Natural killer cell (primary cell): ENCODE results near the gene EGR2. TPM values are rescaled to one million over a fixed set of nuclear protein-coding genes. Genes with fewer than 3 reads are reported as not detected.
A peak's percentile ranks its signal among the peaks of the same experiment; 100 is the strongest.
"Not testable (repeated sequence)": the region's sequence is repeated elsewhere in the genome, so short reads cannot be mapped to it uniquely, and the experiment has no call there.

Source experiments
- ATAC-seq, 3 donors: fragments of 150-1000 bp in 2 of 3; fragments of 200-7000 bp in 1 of 3; cut with Tn5 transposase; 1 replicate in 1 of 3; 2 replicates in 2 of 3; pipeline ENCODE4 v1.10.0; 2021; ENCODE audit warnings: mild to moderate bottlenecking in 2 of 3, moderate library complexity in 2 of 3
- DNase-seq, 2 donors: peaks; one replicate each; pipeline versions ENCODE4 v3.0.0 to v3.0.0-alpha.2; 2013 to 2021; ENCODE audit warnings: mixed read lengths in 1 of 2
- H3K27ac ChIP-seq: one replicate; pipeline ENCODE4 v1.5.1; 2013; ENCODE audit warnings: mild to moderate bottlenecking, low read length
- H3K27me3 ChIP-seq: one replicate; pipeline ENCODE4 v1.6.1; 2013; ENCODE audit warnings: low read length; ENCODE audit not compliant: control insufficient read depth, insufficient read depth
- H3K36me3 ChIP-seq: one replicate; pipeline ENCODE4 v1.6.1; 2013; ENCODE audit warnings: low read length; ENCODE audit not compliant: control insufficient read depth, insufficient read depth
- H3K4me1 ChIP-seq: one replicate; pipeline ENCODE4 v1.6.1; 2013; ENCODE audit warnings: low read length; ENCODE audit not compliant: control insufficient read depth, insufficient read depth
- H3K4me3 ChIP-seq: one replicate; pipeline ENCODE4 v1.5.1; 2013; ENCODE audit warnings: low read length
- H3K9me3 ChIP-seq: one replicate; pipeline ENCODE4 v1.6.1; 2013; ENCODE audit warnings: low read length; ENCODE audit not compliant: control insufficient read depth, insufficient read depth
- H3K27ac Mint-ChIP-seq, 2 donors: one replicate each; pipeline ENCODE4 v1.8.0; 2022; ENCODE audit warnings: mild to moderate bottlenecking in 2 of 2, mixed read lengths in 2 of 2, moderate library complexity in 1 of 2
- H3K27me3 Mint-ChIP-seq, 2 donors: one replicate each; pipeline ENCODE4 v1.8.0; 2022; ENCODE audit warnings: low read depth in 2 of 2, mixed read lengths in 2 of 2
- H3K36me3 Mint-ChIP-seq: one replicate; pipeline ENCODE4 v1.8.0; 2022; ENCODE audit warnings: mixed read lengths
- H3K4me1 Mint-ChIP-seq, 2 donors: one replicate each; pipeline ENCODE4 v1.8.0; 2022; ENCODE audit warnings: mixed read lengths in 2 of 2
- H3K4me3 Mint-ChIP-seq: one replicate; pipeline ENCODE4 v1.8.0; 2022; ENCODE audit warnings: mild to moderate bottlenecking, moderate library complexity, mixed read lengths
- H3K9me3 Mint-ChIP-seq, 2 donors: one replicate each; pipeline ENCODE4 v1.8.0; 2022; ENCODE audit warnings: mixed read lengths in 2 of 2
- WGBS: methylation state at CpG from one replicate; pipeline ENCODE4 v1.1.7; 2013; ENCODE audit warnings: missing lambda C conversion rate; ENCODE audit not compliant: insufficient coverage; 5-methylcytosine and 5-hydroxymethylcytosine counted together
- intact Hi-C: fragments of 100-400 bp; cut with micrococcal nuclease; formaldehyde crosslinking; loops from one replicate; pipeline ENCODE4 v1.14.2; 2022
- total RNA-seq, 4 donors: library from RNA; stranded (reverse); fragments of 120-200 nt in 1 of 4; gene quantifications; one replicate each; pipeline versions ENCODE4 v1.2.3 to v1.2.4, GENCODE V29; 2013 to 2022
- TF ChIP-seq, protein P1 (sequence below): fragments of 200-600 bp; IDR thresholded peaks from one replicate; pipeline ENCODE4 v1.8.0; 2022; ENCODE audit warnings: antibody characterized with exemption

The EGR2 gene
- total RNA-seq, 3 donors from 2014 or later (not counting 1 experiment from before 2014, with no cell fraction given), result 10.0 to 17.2 (median 12.8) TPM

DNA sequence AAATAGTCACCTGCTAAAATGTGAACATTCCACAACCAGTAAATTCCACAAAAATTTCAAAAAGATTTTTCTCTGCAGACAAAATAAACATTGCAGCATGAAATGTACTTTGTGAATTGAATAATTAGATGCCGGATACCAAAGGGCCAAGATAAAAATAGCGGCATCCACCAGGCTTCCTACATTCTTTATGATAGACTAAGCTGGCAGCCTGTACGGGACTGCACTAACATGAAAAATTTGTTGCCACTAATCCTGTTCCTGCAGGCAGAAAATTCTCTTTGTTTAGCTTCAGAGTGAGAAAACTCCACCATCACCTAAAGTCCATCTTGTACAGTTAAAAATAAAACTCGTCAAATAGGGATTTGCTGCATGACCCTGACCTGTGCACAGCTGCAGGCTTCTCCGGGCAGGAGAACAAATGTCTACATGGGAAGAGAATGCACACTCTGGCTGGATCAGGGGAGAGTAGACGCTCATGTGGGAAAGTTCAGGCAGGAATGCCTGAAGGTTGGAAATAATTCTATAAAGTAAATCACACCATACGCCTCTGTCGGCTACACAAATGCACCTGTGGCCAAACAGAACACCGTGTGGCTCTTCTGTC is 27.2 kb downstream of the EGR2 start:
- no peak for ATAC-seq
- no peak for DNase-seq
- intact Hi-C loops, result no loop called here
- no peaks in the 10 kb centered on the region for H3K36me3 ChIP-seq
- TF ChIP-seq, protein P1, sequence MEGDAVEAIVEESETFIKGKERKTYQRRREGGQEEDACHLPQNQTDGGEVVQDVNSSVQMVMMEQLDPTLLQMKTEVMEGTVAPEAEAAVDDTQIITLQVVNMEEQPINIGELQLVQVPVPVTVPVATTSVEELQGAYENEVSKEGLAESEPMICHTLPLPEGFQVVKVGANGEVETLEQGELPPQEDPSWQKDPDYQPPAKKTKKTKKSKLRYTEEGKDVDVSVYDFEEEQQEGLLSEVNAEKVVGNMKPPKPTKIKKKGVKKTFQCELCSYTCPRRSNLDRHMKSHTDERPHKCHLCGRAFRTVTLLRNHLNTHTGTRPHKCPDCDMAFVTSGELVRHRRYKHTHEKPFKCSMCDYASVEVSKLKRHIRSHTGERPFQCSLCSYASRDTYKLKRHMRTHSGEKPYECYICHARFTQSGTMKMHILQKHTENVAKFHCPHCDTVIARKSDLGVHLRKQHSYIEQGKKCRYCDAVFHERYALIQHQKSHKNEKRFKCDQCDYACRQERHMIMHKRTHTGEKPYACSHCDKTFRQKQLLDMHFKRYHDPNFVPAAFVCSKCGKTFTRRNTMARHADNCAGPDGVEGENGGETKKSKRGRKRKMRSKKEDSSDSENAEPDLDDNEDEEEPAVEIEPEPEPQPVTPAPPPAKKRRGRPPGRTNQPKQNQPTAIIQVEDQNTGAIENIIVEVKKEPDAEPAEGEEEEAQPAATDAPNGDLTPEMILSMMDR, result no peak
- no peak overlapping the region for H3K4me3 ChIP-seq
- H3K27ac ChIP-seq, result no peak overlapping the region
- H3K36me3 Mint-ChIP-seq, result peaks cover 16% of the 10 kb centered on the region
- H3K9me3 Mint-ChIP-seq, result peaks cover 4 to 9% of the 10 kb centered on the region in 2 donors
- no peaks in the 10 kb centered on the region for H3K9me3 ChIP-seq
- H3K4me1 Mint-ChIP-seq, result no peaks in the 10 kb centered on the region
- H3K27me3 Mint-ChIP-seq, result peaks cover 9 to 17% of the 10 kb centered on the region in 2 donors
- H3K27me3 ChIP-seq, result no peaks in the 10 kb centered on the region
- 96% methylated on average over 9 of the region's 9 CpGs for WGBS
- H3K4me3 Mint-ChIP-seq, result no peak overlapping the region
- no peak overlapping the region for H3K27ac Mint-ChIP-seq
- no peaks in the 10 kb centered on the region for H3K4me1 ChIP-seq

DNA sequence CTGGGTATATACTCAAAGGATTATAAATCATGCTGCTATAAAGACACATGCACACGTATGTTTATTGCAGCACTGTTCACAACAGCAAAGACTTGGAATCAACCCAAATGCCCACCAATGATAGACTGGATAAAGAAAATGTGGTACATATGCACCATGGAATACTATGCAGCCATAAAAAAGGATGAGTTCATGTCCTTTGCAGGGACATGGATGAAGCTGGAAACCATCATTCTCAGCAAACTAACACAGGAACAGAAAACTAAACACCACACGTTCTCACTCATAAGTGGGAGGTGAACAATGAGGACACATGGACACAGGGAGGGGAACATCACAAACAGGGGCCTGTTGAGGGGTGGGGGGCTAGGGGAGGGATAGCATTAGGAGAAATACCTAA is 27.9 kb downstream of the EGR2 start:
- H3K4me3 ChIP-seq, H3K4me3 Mint-ChIP-seq, H3K27ac Mint-ChIP-seq, H3K9me3 ChIP-seq, intact Hi-C loops, H3K4me1 Mint-ChIP-seq, H3K36me3 ChIP-seq, H3K27ac ChIP-seq, H3K27me3 ChIP-seq, ATAC-seq, H3K9me3 Mint-ChIP-seq, H3K4me1 ChIP-seq, DNase-seq: not testable (repeated sequence)
- Mint-ChIP-seq H3K27me3 (peaks cover 9 to 17% of the 10 kb centered on the region in 2 donors), H3K36me3 (peaks cover 16% of the 10 kb centered on the region)
- no CpG with 5 or more reads among the region's 2 CpGs for WGBS

DNA sequence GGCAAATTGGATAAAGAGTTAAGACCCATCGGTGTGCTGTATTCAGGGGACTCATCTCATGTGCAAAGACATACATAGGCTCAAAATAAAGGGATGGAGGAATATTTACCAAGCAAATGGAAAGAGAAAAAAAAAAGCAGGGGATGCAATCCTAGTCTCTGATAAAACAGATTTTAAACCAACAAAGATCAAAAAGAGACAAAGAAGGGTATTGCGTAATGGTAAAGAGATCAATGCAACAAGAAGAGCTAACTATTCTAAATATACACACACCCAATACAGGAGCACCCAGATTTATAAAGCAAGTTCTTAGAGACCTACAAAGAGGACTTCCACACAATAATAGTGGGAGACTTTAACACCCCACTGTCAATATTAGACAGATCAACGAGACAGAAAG is 31.6 kb downstream of the EGR2 start:
- peaks cover 16% of the 10 kb centered on the region for H3K36me3 Mint-ChIP-seq
- H3K4me1 Mint-ChIP-seq, result peaks cover 5 to 10% of the 10 kb centered on the region in 2 donors
- H3K27me3 ChIP-seq, H3K9me3 ChIP-seq, H3K9me3 Mint-ChIP-seq, H3K4me1 ChIP-seq, H3K27me3 Mint-ChIP-seq, intact Hi-C loops, ATAC-seq, H3K4me3 Mint-ChIP-seq, H3K36me3 ChIP-seq, H3K4me3 ChIP-seq, DNase-seq, H3K27ac ChIP-seq, H3K27ac Mint-ChIP-seq: not testable (repeated sequence)
- 96% methylated on average over 3 of the region's 3 CpGs for WGBS

DNA sequence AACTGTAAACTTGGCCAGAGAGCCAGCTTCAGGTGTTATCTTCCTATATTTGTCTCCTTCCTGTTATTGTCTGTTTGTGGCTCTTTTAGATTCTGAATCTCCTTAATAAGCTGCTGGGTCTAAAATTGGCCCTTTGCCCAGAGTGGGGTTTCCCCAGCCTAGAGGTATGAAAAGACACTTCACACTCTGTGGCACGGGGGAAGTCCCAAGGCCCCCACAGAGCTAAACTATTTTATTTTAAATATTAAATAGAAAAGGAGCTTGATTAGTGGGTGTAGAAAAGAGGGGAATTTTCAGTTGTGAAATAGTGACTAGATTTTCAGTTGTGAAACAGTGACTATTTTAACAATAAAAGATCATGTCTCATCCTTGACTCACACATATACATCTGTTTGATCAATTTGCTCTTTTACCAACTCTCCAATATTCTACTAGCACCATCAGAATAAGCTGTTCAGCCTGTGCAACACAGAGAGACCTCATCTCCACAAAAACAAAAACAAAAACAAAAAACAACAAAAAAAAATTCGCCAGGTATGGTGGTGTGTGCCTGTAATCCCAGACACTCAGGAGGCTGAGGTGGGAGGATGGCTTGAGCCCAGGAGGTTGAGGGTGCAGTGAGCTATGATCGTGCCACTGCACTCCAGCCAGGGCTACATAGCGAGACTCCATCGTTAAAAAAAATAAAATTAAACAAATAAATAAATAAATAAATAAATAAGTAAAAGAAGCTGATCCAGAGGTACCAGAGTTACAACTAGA is 36.5 kb downstream of the EGR2 start:
- no peak overlapping the region for H3K27ac ChIP-seq
- Mint-ChIP-seq H3K4me3 (peak overlapping the region; percentile 45), H3K9me3 (peaks cover 0 to 3% of the 10 kb centered on the region in 2 donors), H3K4me1 (peaks cover 22% of the 10 kb centered on the region in 2 donors), H3K27me3 (no peaks in the 10 kb centered on the region), H3K27ac (peak overlapping the region; percentile 43 to 57), H3K36me3 (peaks cover 5% of the 10 kb centered on the region)
- H3K4me3 ChIP-seq, result no peak overlapping the region
- DNase-seq (peak; percentile 76 to 97), ATAC-seq (peak; percentile 92 to 98 (median 97))
- peaks cover 14% of the 10 kb centered on the region for H3K4me1 ChIP-seq
- intact Hi-C loops, result loop anchor here (1.0 to 2.0 kb wide), 6 partner anchors 25 to 147 kb away; partner anchors contain the start of genes ADO and EGR2
- no peaks in the 10 kb centered on the region for H3K9me3 ChIP-seq
- WGBS, result 40% methylated on average over 1 of the region's 5 CpGs
- no peaks in the 10 kb centered on the region for H3K36me3 ChIP-seq
- TF ChIP-seq, protein P1, result no peak
- H3K27me3 ChIP-seq, result no peaks in the 10 kb centered on the region
